ENCODE data around the gene TUG1. TPM values are rescaled to one million over a fixed set of nuclear protein-coding genes. Genes with fewer than 3 reads are reported as not detected.
A peak's percentile ranks its signal among the peaks of the same experiment; 100 is the strongest.

TUG1 gene
- polyA plus RNA-seq, 1 experiment: 152 TPM

GRCh38 chr22:30949934-30950660, 19.0 kb upstream of the TUG1 start:
- no peaks in the 10 kb centered on the region for H3K27me3 ChIP-seq (ENCODE audit: control insufficient read depth, insufficient read depth, low read length)
- CTCF ChIA-PET: interaction anchor here (0.6 to 4.1 kb wide), 7 partner anchors 8 to 323 kb away, joined by 3 to 24 read pairs (median 5); partner anchors contain the start of genes SELENOM and SMTN
- no peaks in the 10 kb centered on the region for H3K9me3 ChIP-seq (ENCODE audit: control insufficient read depth, insufficient read depth, low read length)
- TF ChIP-seq CTCF (IDR thresholded peaks at IDR 0.05; ENCODE audit: low read depth, low read length): peak; percentile 26
- DNase-seq (ENCODE audit: low read depth, low spot score): no peak
- POLR2A ChIA-PET: interaction anchor here (0.6 to 1.4 kb wide), 2 partner anchors 19 to 142 kb away, joined by 4 to 9 read pairs; partner anchors contain the start of genes MORC2 and TUG1
- H3K4me3 ChIP-seq (ENCODE audit: low read depth, low read length): no peak overlapping the region
- no peak overlapping the region for H3K27ac ChIP-seq (ENCODE audit: low read depth, low read length)

- Histone ChIP-seq H3K4me3 (ENCODE audit: low read depth, low read length) (no peak overlapping the region), H3K27ac (ENCODE audit: low read depth, low read length) (no peak overlapping the region), H3K9me3 (ENCODE audit: control insufficient read depth, insufficient read depth, low read length) (no peaks in the 10 kb centered on the region), H3K27me3 (ENCODE audit: control insufficient read depth, insufficient read depth, low read length) (no peaks in the 10 kb centered on the region)
- POLR2A ChIA-PET: no interaction called here
- no peak for DNase-seq (ENCODE audit: low read depth, low spot score)
- CTCF ChIA-PET: interaction anchor here (1.2 to 1.3 kb wide), 2 partner anchors 132 to 319 kb away, joined by 3 to 4 read pairs; no protein-coding TSS in a partner anchor
- TF ChIP-seq CTCF (IDR thresholded peaks at IDR 0.05; ENCODE audit: low read depth, low read length): no peak
These were observed 15.9 kb upstream of the TUG1 start for GRCh38 chr22:30953206-30953605.

GRCh38 chr22:30955153-30955552, 13.9 kb upstream of the TUG1 start:
- POLR2A ChIA-PET: interaction anchor here (0.6 to 1.7 kb wide), 2 partner anchors 126 to 287 kb away, joined by 4 read pairs; partner anchors contain the start of gene SMTN
- no peak for DNase-seq (ENCODE audit: low read depth, low spot score)
- H3K27ac ChIP-seq (ENCODE audit: low read depth, low read length): no peak overlapping the region
- no peaks in the 10 kb centered on the region for H3K27me3 ChIP-seq (ENCODE audit: control insufficient read depth, insufficient read depth, low read length)
- CTCF ChIA-PET: interaction anchor here (1.1 kb wide), 1 partner anchor 8 kb away, joined by 7 read pairs; no protein-coding TSS in a partner anchor
- no peak for TF ChIP-seq CTCF (IDR thresholded peaks at IDR 0.05; ENCODE audit: low read depth, low read length)
- H3K9me3 ChIP-seq (ENCODE audit: control insufficient read depth, insufficient read depth, low read length): no peaks in the 10 kb centered on the region
- no peak overlapping the region for H3K4me3 ChIP-seq (ENCODE audit: low read depth, low read length)

GRCh38 chr22:30964858-30965257, 4.2 kb upstream of the TUG1 start:
- H3K27me3 ChIP-seq (ENCODE audit: control insufficient read depth, insufficient read depth, low read length): no peaks in the 10 kb centered on the region
- no peak for DNase-seq (ENCODE audit: low read depth, low spot score)
- no peak for TF ChIP-seq CTCF (IDR thresholded peaks at IDR 0.05; ENCODE audit: low read depth, low read length)
- no peak overlapping the region for H3K27ac ChIP-seq (ENCODE audit: low read depth, low read length)
- peaks cover 6% of the 10 kb centered on the region for H3K9me3 ChIP-seq (ENCODE audit: control insufficient read depth, insufficient read depth, low read length)
- no peak overlapping the region for H3K4me3 ChIP-seq (ENCODE audit: low read depth, low read length)
- POLR2A ChIA-PET: no interaction called here
- CTCF ChIA-PET: interaction anchor here (1.2 to 5.8 kb wide), 3 partner anchors 119 to 143 kb away, joined by 4 to 61 read pairs (median 5); partner anchors contain the start of genes SELENOM and SMTN

Measured in AG04450 (cell line).